Thoracic aorta (tissue), 2 donors: Measurements from ENCODE around the gene SIK2. TPM values are rescaled to one million over a fixed set of nuclear protein-coding genes. Genes with fewer than 3 reads are reported as not detected.

Experiments used
- ATAC-seq: fragments of 150-250 bp; one replicate; pipeline ENCODE4 v1.8.0; 2017; ENCODE audit warnings: low read depth; ENCODE audit not compliant: insufficient number of reproducible peaks, low FRiP score
- DNase-seq: peaks from one replicate; pipeline ENCODE4 v3.0.0-alpha.2; 2020; ENCODE audit warnings: low spot score
- H3K27ac ChIP-seq, 2 donors: fragments of 200-600 bp; sonication (generic); 1 replicate in 1 of 2; 2 replicates in 1 of 2; pipeline ENCODE4 v1.5.1; 2016; ENCODE audit warnings: mild to moderate bottlenecking in 2 of 2, moderate library complexity in 2 of 2
- H3K27me3 ChIP-seq: fragments of 200-600 bp; sonication (generic); replicated peaks from 2 replicates; pipeline ENCODE4 v1.6.0; 2016; ENCODE audit warnings: mild to moderate bottlenecking; ENCODE audit not compliant: insufficient read depth
- H3K36me3 ChIP-seq: fragments of 200-600 bp; sonication (generic); one replicate; pipeline ENCODE4 v1.5.1; 2016
- H3K4me1 ChIP-seq, 2 donors: fragments of 200-600 bp; sonication (generic); 1 replicate in 1 of 2; 2 replicates in 1 of 2; pipeline versions ENCODE4 v1.5.1 to v1.6.0; 2016; ENCODE audit warnings: low read depth in 2 of 2, mild to moderate bottlenecking in 1 of 2; ENCODE audit not compliant: control insufficient read depth in 1 of 2
- H3K4me3 ChIP-seq: fragments of 200-600 bp; sonication (generic); 2 replicates; pipeline ENCODE4 v1.5.1; 2016; ENCODE audit warnings: mild to moderate bottlenecking
- H3K9me3 ChIP-seq: fragments of 200-600 bp; sonication (generic); 2 replicates; pipeline ENCODE4 v1.5.1; 2016
- total RNA-seq, 2 donors: library from RNA; depleted of rRNA; stranded (reverse); fragments of >200 nt; gene quantifications; one replicate each; pipeline versions ENCODE4 v1.1.0 to v1.2.3, GENCODE V29; 2016
- TF ChIP-seq, protein P1 (sequence below): fragments of 200-600 bp; sonication (generic); IDR thresholded peaks from one replicate; pipeline ENCODE4 v1.5.1; 2019; ENCODE audit warnings: antibody characterized with exemption

SIK2 gene
- total RNA-seq, 2 donors from 2014 or later, result 9.9 to 15.0 TPM

DNA sequence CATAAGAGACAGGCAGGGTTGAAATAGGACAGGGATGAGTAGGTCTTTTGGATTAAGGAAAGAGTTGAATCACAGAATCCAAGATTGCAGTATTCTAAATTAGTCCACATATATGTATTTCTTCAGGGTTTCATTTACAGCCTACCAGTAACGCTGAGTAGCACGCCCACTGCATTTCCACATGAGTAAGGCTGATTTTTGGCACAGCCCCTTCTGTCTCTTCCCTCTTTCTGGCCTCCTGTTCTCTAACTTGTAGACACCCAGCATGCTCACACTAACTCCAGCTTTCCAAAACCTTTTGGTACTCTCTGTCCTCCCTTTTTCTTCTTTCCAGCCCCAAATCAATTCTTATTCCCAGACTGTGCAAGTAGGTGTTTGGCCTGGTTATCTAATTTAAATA lies 3.7 kb upstream of the SIK2 start:
- peaks cover 0 to 9% of the 10 kb centered on the region in 2 donors for H3K4me1 ChIP-seq
- DNase-seq (no peak), ATAC-seq (no peak)
- H3K36me3 ChIP-seq, result no peaks in the 10 kb centered on the region
- no peaks in the 10 kb centered on the region for H3K9me3 ChIP-seq
- no peaks in the 10 kb centered on the region for H3K27me3 ChIP-seq
- no peak overlapping the region for H3K27ac ChIP-seq
- TF ChIP-seq, protein P1, sequence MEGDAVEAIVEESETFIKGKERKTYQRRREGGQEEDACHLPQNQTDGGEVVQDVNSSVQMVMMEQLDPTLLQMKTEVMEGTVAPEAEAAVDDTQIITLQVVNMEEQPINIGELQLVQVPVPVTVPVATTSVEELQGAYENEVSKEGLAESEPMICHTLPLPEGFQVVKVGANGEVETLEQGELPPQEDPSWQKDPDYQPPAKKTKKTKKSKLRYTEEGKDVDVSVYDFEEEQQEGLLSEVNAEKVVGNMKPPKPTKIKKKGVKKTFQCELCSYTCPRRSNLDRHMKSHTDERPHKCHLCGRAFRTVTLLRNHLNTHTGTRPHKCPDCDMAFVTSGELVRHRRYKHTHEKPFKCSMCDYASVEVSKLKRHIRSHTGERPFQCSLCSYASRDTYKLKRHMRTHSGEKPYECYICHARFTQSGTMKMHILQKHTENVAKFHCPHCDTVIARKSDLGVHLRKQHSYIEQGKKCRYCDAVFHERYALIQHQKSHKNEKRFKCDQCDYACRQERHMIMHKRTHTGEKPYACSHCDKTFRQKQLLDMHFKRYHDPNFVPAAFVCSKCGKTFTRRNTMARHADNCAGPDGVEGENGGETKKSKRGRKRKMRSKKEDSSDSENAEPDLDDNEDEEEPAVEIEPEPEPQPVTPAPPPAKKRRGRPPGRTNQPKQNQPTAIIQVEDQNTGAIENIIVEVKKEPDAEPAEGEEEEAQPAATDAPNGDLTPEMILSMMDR, result no peak
- no peak overlapping the region for H3K4me3 ChIP-seq

DNA sequence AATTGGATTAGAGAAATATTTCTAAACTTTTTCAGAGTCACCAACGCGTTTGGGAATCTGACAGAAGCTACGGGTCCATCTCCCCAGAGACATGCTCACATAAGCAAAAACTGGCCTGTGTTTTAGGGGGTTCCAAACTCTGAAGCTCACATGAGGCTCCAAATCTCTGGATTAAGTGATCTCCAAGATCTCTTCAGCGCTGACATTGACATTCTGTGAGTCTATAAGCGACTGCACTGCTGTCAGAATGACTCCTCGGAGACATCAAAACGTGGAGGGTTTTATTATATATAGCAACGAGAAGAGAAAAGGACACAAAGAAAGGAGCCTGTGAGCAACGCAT lies 642 bp upstream of the SIK2 start:
- Histone ChIP-seq H3K9me3 (no peaks in the 10 kb centered on the region), H3K36me3 (no peaks in the 10 kb centered on the region), H3K4me1 (peaks cover 10 to 24% of the 10 kb centered on the region in 2 donors), H3K4me3 (peak overlapping the region; percentile 97), H3K27ac (peak overlapping the region; percentile 45 to 50), H3K27me3 (no peaks in the 10 kb centered on the region)
- ATAC-seq (no peak), DNase-seq (no peak)
- TF ChIP-seq, protein P1, result no peak

DNA sequence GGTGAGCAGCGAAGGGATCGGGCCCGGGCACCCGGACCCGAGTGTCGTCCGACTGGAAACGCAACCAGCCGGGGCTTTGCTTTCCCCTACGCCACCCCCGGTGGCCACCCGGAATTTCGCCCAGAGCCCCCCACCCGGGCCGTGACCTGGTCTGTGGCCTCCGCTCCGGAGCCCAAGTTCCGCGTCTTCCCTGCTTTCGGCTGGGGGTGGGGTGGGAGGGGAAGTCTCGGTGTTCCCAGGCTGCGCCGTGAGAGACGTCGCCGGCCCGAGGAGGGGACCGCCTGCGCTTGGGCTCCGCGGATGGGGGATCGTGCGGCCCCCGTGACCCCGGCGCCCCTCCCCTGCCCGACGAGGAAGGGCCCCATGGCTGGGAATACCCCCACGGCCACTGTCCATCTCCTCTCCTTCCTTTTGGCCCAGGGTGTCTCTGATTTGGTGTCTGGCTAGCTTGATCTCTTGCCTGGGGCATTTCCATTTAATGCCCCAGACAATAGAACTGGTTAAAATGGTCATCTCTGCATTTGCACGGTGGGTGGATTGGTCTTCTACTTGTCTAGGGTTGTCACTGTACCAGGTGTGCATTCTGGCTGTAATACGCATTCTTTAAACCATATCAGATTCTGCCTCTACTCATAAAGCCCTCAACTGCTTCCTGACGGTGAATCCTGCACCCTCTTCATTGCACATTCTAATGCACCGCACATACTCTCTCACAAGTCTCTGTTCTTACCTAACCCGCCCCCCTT lies 789 bp downstream of the SIK2 start:
- ATAC-seq (peak; percentile 9), DNase-seq (no peak)
- H3K36me3 ChIP-seq, result no peaks in the 10 kb centered on the region
- peak overlapping the region; percentile 86 to 89 for H3K27ac ChIP-seq
- H3K9me3 ChIP-seq, result no peaks in the 10 kb centered on the region
- TF ChIP-seq, protein P1, result no peak
- H3K4me1 ChIP-seq, result peaks cover 21 to 24% of the 10 kb centered on the region in 2 donors
- H3K27me3 ChIP-seq, result no peaks in the 10 kb centered on the region
- H3K4me3 ChIP-seq, result peak overlapping the region; percentile 97

DNA sequence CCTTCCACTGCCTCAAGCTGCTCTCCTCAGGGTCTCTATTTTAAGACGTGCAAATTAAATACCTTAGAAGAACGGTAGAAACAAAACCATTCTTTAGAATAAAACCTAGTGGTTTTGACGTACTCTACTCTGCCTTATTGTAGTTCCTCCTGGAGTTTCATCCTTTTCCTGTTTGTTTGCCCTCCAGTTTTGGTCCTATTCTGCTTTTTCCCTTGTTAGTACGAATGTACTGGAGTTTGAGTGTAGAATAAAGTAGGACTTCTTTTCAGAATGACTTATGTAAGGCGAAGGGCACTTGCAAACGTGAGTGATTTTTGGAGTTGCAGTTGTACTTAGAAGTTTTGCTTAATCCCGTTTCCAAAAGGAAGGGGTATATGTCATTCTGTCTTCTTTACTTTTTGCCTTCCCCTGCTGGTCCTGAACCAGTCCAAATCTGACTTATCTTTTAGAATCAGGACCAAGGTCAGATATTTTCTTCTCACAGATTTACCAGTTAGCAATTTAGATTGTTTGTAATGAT lies 1.4 kb downstream of the SIK2 start:
- H3K4me3 ChIP-seq, result peak overlapping the region; percentile 97
- H3K4me1 ChIP-seq, result peaks cover 21 to 24% of the 10 kb centered on the region in 2 donors
- TF ChIP-seq, protein P1, result no peak
- H3K27ac ChIP-seq, result peak overlapping the region; percentile 33 to 89
- no peaks in the 10 kb centered on the region for H3K36me3 ChIP-seq
- no peaks in the 10 kb centered on the region for H3K9me3 ChIP-seq
- ATAC-seq (no peak), DNase-seq (no peak)
- no peaks in the 10 kb centered on the region for H3K27me3 ChIP-seq

DNA sequence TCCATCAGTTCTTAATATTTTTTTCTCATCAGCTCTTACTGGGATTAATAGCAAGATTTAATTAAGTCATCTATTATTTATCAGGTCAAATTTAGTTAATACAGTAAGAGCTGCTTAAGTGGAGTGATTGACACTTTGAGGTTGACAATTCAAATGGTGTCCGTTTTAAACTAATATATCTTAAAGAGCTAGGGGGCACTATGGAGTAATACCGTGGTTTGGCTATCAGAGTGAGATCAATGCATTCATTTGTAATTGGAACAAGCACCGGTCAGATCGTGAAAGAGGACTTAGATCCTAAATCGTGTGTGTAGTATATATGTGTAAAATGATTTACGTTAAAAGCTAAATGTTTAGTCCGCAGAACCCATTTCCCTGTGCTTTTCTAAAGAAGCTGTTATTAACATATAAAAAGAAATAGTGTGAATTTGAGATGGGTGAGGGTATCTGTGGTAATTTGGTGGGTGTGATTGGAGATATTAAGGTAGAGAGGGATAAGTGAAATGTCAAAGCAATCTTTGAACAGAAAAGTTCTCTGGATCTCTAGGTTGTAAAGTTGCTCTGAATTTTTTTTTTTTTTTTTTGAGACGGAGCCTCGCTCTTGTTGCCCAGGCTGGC lies 2.3 kb downstream of the SIK2 start:
- Histone ChIP-seq H3K4me3 (peak overlapping the region; percentile 97), H3K4me1 (peaks cover 21 to 24% of the 10 kb centered on the region in 2 donors), H3K27ac (no peak overlapping the region), H3K9me3 (no peaks in the 10 kb centered on the region), H3K27me3 (no peaks in the 10 kb centered on the region), H3K36me3 (no peaks in the 10 kb centered on the region)
- no peak for ATAC-seq
- TF ChIP-seq, protein P1, result peak; percentile 35
- no peak for DNase-seq
